HG03442 (cell line): Measurements from ENCODE around the gene CFAP61.
A peak's percentile ranks its signal among the peaks of the same experiment; 100 is the strongest.
"Not testable (repeated sequence)": the region's sequence is repeated elsewhere in the genome, so short reads cannot be mapped to it uniquely, and the experiment has no call there.

Experiments
- ATAC-seq: cut with Tn5 transposase; IDR thresholded peaks from one replicate; pipeline ENCODE4 v1.9.1; 2021; ENCODE audit warnings: mild to moderate bottlenecking, moderate library complexity; ENCODE audit not compliant: unreplicated experiment

CFAP61 gene

GRCh38 chr20:20207291-20207690 lies 155.0 kb downstream of the CFAP61 start:
- no peak for ATAC-seq

- ATAC-seq: peak; percentile 65
Observed at GRCh38 chr20:20207872-20208271, 155.5 kb downstream of the CFAP61 start.

GRCh38 chr20:20209684-20210083 lies 157.4 kb downstream of the CFAP61 start:
- no peak for ATAC-seq

- ATAC-seq: no peak
Observed at GRCh38 chr20:20210327-20210726, 158.0 kb downstream of the CFAP61 start.

- ATAC-seq: no peak
Observed at GRCh38 chr20:20210943-20211273, 158.6 kb downstream of the CFAP61 start.

GRCh38 chr20:20211274-20211987 lies 159.1 kb downstream of the CFAP61 start:
- no peak for ATAC-seq

- no peak for ATAC-seq
Observed at GRCh38 chr20:20211988-20212518, 159.7 kb downstream of the CFAP61 start.

GRCh38 chr20:20212675-20213096 lies 160.4 kb downstream of the CFAP61 start:
- no peak for ATAC-seq

GRCh38 chr20:20213526-20214121 lies 161.3 kb downstream of the CFAP61 start:
- no peak for ATAC-seq

- no peak for ATAC-seq
Observed at GRCh38 chr20:20214757-20215275, 162.5 kb downstream of the CFAP61 start.

GRCh38 chr20:20215976-20216727 lies 163.8 kb downstream of the CFAP61 start:
- no peak for ATAC-seq

- no peak for ATAC-seq
Observed at GRCh38 chr20:20216941-20217340, 164.6 kb downstream of the CFAP61 start.

- no peak for ATAC-seq
Observed at GRCh38 chr20:20217621-20218020, 165.3 kb downstream of the CFAP61 start.

GRCh38 chr20:20218106-20218505 lies 165.8 kb downstream of the CFAP61 start:
- ATAC-seq: not testable (repeated sequence)

- no peak for ATAC-seq
Observed at GRCh38 chr20:20219016-20219415, 166.7 kb downstream of the CFAP61 start.

GRCh38 chr20:20220134-20220533 lies 167.8 kb downstream of the CFAP61 start:
- ATAC-seq: no peak

GRCh38 chr20:20223981-20224380 lies 171.6 kb downstream of the CFAP61 start:
- ATAC-seq: no peak

GRCh38 chr20:20224806-20225205 lies 172.5 kb downstream of the CFAP61 start:
- ATAC-seq: no peak

- ATAC-seq: no peak
Observed at GRCh38 chr20:20225325-20226043, 173.2 kb downstream of the CFAP61 start.

- ATAC-seq: no peak
Observed at GRCh38 chr20:20226554-20226953, 174.2 kb downstream of the CFAP61 start.

GRCh38 chr20:20227013-20227571 lies 174.8 kb downstream of the CFAP61 start:
- ATAC-seq: no peak
